K562 (cell line): ENCODE results near the gene OR4D2. TPM values are rescaled to one million over a fixed set of nuclear protein-coding genes. Genes with fewer than 3 reads are reported as not detected.

ENCODE experiments used
- CEBPG ChIP-seq, 3 experiments: fragments of 200-800 bp in 1 of 3; sonication (Bioruptor generic) in 1 of 3; sonication (generic) in 1 of 3; formaldehyde crosslinking in 1 of 3; IDR thresholded peaks in 2 of 3; conservative IDR thresholded peaks in 1 of 3; 2 replicates each; pipeline versions ENCODE4 v1.6.1 to v1.8.0; 2016 to 2022; ENCODE audit warnings: missing compliant biosample characterization in 2 of 3, missing genetic modification characterization in 2 of 3, mild to moderate bottlenecking in 1 of 3, missing genetic modification reagents in 1 of 3
- CHD4 ChIP-seq: fragments of 200-600 bp; sonication (generic); IDR thresholded peaks from 3 replicates; pipeline ENCODE4 v1.6.1; 2012; ENCODE audit warnings: low read depth, mild to moderate bottlenecking, mixed read lengths, low read length, inconsistent platforms; ENCODE audit not compliant: insufficient read depth, insufficient replicate concordance, poor library complexity, severe bottlenecking
- GABPA ChIP-seq: fragments of 200-800 bp; sonication (Bioruptor generic); conservative IDR thresholded peaks from 2 replicates; pipeline ENCODE4 v1.6.1; 2016; ENCODE audit warnings: low read depth, missing genetic modification characterization, missing compliant biosample characterization
- HMG20A ChIP-seq: fragments of 450-650 bp; formaldehyde crosslinking; conservative IDR thresholded peaks from 2 replicates; pipeline ENCODE4 v1.4.0; 2020; ENCODE audit warnings: mild to moderate bottlenecking, mixed read lengths
- HMGN3 ChIP-seq: IDR thresholded peaks from 2 replicates; pipeline ENCODE4 v1.6.1; 2011; ENCODE audit warnings: borderline replicate concordance, low read depth, mild to moderate bottlenecking, mixed read lengths, low read length; ENCODE audit not compliant: insufficient read length; ENCODE audit errors: extremely low read depth
- JUND ChIP-seq, 2 experiments: IDR thresholded peaks; 2 replicates in 1 of 2; 3 replicates in 1 of 2; pipeline ENCODE4 v1.6.1; 2011; ENCODE audit warnings: borderline replicate concordance in 2 of 2, low read depth in 2 of 2, low read length in 2 of 2, improper control_type of control experiment in 1 of 2, missing biosample characterization in 1 of 2, missing genetic modification characterization in 1 of 2, missing genetic modification reagents in 1 of 2
- NR2C1 ChIP-seq, 2 experiments: fragments of 450-650 bp; IDR thresholded peaks; 2 replicates each; pipeline ENCODE4 v1.6.1; 2017; ENCODE audit warnings: mild to moderate bottlenecking in 2 of 2, antibody characterized with exemption in 1 of 2, inconsistent platforms in 1 of 2, missing compliant biosample characterization in 1 of 2, missing genetic modification characterization in 1 of 2
- POU5F1 ChIP-seq: fragments of 150-350 bp; IDR thresholded peaks from 2 replicates; pipeline ENCODE4 v1.6.1; 2014; ENCODE audit warnings: borderline replicate concordance, low read length, low read depth, mild to moderate bottlenecking; ENCODE audit not compliant: partially characterized antibody
- RFX7 ChIP-seq: fragments of 250-450 bp; sonication (Bioruptor Pico); IDR thresholded peaks from 2 replicates; pipeline ENCODE4 v1.5.1; 2021; ENCODE audit warnings: mild to moderate bottlenecking
- SRSF1 ChIP-seq: fragments of 200-400 bp; formaldehyde crosslinking; IDR thresholded peaks from 2 replicates; pipeline ENCODE4 v1.6.1; 2017; ENCODE audit warnings: mild to moderate bottlenecking, low read depth, low read length, moderate library complexity
- ZBTB12 ChIP-seq: fragments of 250-450 bp; sonication (Bioruptor Pico); IDR thresholded peaks from 2 replicates; pipeline ENCODE4 v1.4.0; 2020
- ZNF124 ChIP-seq: sonication (generic); formaldehyde crosslinking; IDR thresholded peaks from 2 replicates; pipeline ENCODE4 v1.8.1; 2022; ENCODE audit warnings: missing genetic modification reagents
- ZNF165 ChIP-seq: fragments of 250-450 bp; sonication (Bioruptor Pico); IDR thresholded peaks from 2 replicates; pipeline ENCODE4 v1.4.0; 2020; ENCODE audit warnings: borderline replicate concordance
- ZNF347 ChIP-seq: fragments of 450-650 bp; formaldehyde crosslinking; IDR thresholded peaks from 2 replicates; pipeline ENCODE4 v1.4.0; 2020; ENCODE audit warnings: low read depth, mild to moderate bottlenecking, moderate library complexity
- polyA plus RNA-seq, 8 experiments: library from polyadenylated mRNA; depleted of rRNA in 4 of 8; stranded (reverse) in 5 of 8; unstranded in 3 of 8; fragments of >200 nt; fragmentation: Nextera tagmentation in 2 of 8; fragmentation: Illumina TruSeq in 1 of 8; extraction: Ambion mirVana in 2 of 8; extraction: Trizol in 1 of 8; gene quantifications; 2 replicates each; pipeline versions ENCODE4 v1.2.1 to v1.2.3, GENCODE V29; 2011 to 2014; ENCODE audit warnings: inconsistent platforms in 1 of 8, missing spikeins in 1 of 8
- total RNA-seq, 7 experiments: library from RNA; depleted of rRNA in 6 of 7; stranded (reverse); fragments of >200 nt in 6 of 7; fragmentation: Illumina TruSeq in 2 of 7; extraction: Trizol in 2 of 7; gene quantifications; 2 replicates each; pipeline versions ENCODE4 v1.2.1 to v1.2.3, GENCODE V29; 2011 to 2021; ENCODE audit warnings: low replicate concordance in 1 of 7
- TF ChIP-seq, protein P1 (sequence below): fragments of 450-650 bp; IDR thresholded peaks from 2 replicates; pipeline ENCODE4 v1.6.1; 2014; ENCODE audit warnings: low read depth, mild to moderate bottlenecking, moderate library complexity, borderline replicate concordance
- TF ChIP-seq, protein P2 (sequence below): sonication (generic); formaldehyde crosslinking; IDR thresholded peaks from 2 replicates; pipeline ENCODE4 v1.5.0; 2020; ENCODE audit warnings: missing genetic modification reagents

Gene OR4D2
- total and polyA plus RNA-seq, 9 of the 15 experiments (the other 6 are each of a cell fraction or from before 2014, with no cell fraction given), result not detected

DNA sequence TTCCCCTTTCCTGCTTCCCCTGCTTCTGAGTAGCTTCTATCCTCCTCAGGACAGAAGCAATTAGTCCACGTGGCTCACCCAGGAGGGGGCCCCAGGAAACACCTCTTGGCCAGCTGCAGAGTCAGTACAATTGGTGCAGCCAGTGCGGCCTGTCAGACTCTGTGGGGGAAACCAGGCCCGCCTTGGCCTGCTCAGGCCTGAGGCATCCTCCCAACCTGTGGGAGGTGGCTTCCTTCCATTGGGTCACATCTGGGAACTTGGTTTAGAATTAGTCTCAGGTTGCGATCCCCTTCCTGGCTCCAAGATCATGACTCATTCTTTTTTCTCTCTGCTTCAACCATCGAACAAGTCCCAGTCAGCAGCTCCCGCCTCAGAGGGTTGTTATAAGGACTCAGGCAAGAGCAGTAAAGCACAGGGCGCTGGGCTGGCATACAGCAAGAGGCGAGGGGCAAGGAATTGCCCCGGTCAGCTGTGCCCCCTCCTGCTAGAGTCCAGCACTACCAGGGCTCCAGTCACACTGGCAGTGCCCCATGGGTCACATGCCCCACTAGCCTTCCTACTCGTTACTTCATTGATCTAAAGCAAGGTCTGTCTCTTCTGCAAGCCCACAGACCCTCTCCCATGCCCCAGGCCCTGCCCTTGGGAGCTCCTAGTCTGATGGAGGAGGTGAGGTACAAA lies 17.7 kb downstream of the OR4D2 start (continued):
- TF ChIP-seq, protein P1, sequence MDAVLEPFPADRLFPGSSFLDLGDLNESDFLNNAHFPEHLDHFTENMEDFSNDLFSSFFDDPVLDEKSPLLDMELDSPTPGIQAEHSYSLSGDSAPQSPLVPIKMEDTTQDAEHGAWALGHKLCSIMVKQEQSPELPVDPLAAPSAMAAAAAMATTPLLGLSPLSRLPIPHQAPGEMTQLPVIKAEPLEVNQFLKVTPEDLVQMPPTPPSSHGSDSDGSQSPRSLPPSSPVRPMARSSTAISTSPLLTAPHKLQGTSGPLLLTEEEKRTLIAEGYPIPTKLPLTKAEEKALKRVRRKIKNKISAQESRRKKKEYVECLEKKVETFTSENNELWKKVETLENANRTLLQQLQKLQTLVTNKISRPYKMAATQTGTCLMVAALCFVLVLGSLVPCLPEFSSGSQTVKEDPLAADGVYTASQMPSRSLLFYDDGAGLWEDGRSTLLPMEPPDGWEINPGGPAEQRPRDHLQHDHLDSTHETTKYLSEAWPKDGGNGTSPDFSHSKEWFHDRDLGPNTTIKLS, result peak; percentile 34; the same call in 1 of the 2 replicates
- TF ChIP-seq POU5F1, result no peak
- TF ChIP-seq HMG20A, result no peak
- no peak for TF ChIP-seq ZBTB12 (CRISPR knock-in tag)
- no peak for TF ChIP-seq HMGN3
- TF ChIP-seq CEBPG (CRISPR knock-in tag; IDR thresholded peaks at IDR 0.05), result no peak
- no peak for TF ChIP-seq CEBPG (tag; conservative IDR thresholded peaks at IDR 0.05 in 1 of 2, IDR thresholded peaks at IDR 0.05 in 1 of 2)
- TF ChIP-seq NR2C1 (IDR thresholded peaks at IDR 0.05), result no peak
- no peak for TF ChIP-seq NR2C1 (tag; IDR thresholded peaks at IDR 0.05)
- TF ChIP-seq RFX7, result no peak
- TF ChIP-seq ZNF165, result peak; percentile 29; the same call in 1 of the 2 replicates
- TF ChIP-seq ZNF347 (CRISPR knock-in tag), result peak; percentile 51; the same call in 1 of the 2 replicates
- TF ChIP-seq JUND (IDR thresholded peaks at IDR 0.05; ENCODE audit: borderline replicate concordance, low read depth, low read length), result peak; percentile 82
- peak; percentile 78; the same call in 1 of the 3 replicates for TF ChIP-seq JUND (tag; IDR thresholded peaks at IDR 0.05; ENCODE audit: borderline replicate concordance, low read depth, low read length)
- no peak for TF ChIP-seq GABPA
- TF ChIP-seq CHD4, result no peak
- TF ChIP-seq, protein P2, sequence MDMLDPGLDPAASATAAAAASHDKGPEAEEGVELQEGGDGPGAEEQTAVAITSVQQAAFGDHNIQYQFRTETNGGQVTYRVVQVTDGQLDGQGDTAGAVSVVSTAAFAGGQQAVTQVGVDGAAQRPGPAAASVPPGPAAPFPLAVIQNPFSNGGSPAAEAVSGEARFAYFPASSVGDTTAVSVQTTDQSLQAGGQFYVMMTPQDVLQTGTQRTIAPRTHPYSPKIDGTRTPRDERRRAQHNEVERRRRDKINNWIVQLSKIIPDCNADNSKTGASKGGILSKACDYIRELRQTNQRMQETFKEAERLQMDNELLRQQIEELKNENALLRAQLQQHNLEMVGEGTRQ, result 0 out of 2 replicates have a peak, but pooled peaks have one; percentile 27
- no peak for TF ChIP-seq ZNF124 (CRISPR knock-in tag)
- no peak for TF ChIP-seq SRSF1
